Lung (tissue), 12 donors: ENCODE measurements around the gene THADA. TPM values are rescaled to one million over a fixed set of nuclear protein-coding genes. Genes with fewer than 3 reads are reported as not detected.

Experiments
- ATAC-seq: fragments of 200-7000 bp; cut with Tn5 transposase; one replicate; pipeline ENCODE4 v1.9.1; 2020; ENCODE audit warnings: moderate number of reproducible peaks; ENCODE audit not compliant: insufficient read depth, low FRiP score
- DNase-seq, 3 donors: peaks; one replicate each; pipeline ENCODE4 v3.0.0-alpha.2; 2013 to 2017
- H3K27ac ChIP-seq, 2 donors: one replicate each; pipeline ENCODE4 v1.5.1; 2013; ENCODE audit warnings: mild to moderate bottlenecking in 2 of 2, moderate library complexity in 2 of 2, control low read depth in 1 of 2, inconsistent platforms in 1 of 2, low read depth in 1 of 2, low read length in 1 of 2
- H3K27me3 ChIP-seq, 3 donors: one replicate each; pipeline ENCODE4 v1.5.1; 2013; ENCODE audit warnings: low read length in 2 of 3; ENCODE audit not compliant: control insufficient read depth in 3 of 3, insufficient read depth in 3 of 3
- H3K36me3 ChIP-seq, 4 donors: one replicate each; pipeline ENCODE4 v1.5.1; 2013; ENCODE audit warnings: low read length in 4 of 4, mild to moderate bottlenecking in 1 of 4, moderate library complexity in 1 of 4; ENCODE audit not compliant: control insufficient read depth in 4 of 4, insufficient read depth in 4 of 4
- H3K4me1 ChIP-seq, 5 donors: one replicate each; pipeline ENCODE4 v1.5.1; 2013; ENCODE audit warnings: low read length in 5 of 5, mild to moderate bottlenecking in 2 of 5, moderate library complexity in 1 of 5; ENCODE audit not compliant: control insufficient read depth in 5 of 5, insufficient read depth in 5 of 5
- H3K4me3 ChIP-seq: one replicate; pipeline ENCODE4 v1.5.1; 2013; ENCODE audit warnings: mild to moderate bottlenecking, control low read depth, moderate library complexity
- H3K9ac ChIP-seq, 2 donors: one replicate each; pipeline ENCODE4 v1.5.1; 2013; ENCODE audit warnings: low read length in 2 of 2, control low read depth in 1 of 2; ENCODE audit not compliant: insufficient read depth in 1 of 2
- H3K9me3 ChIP-seq, 4 donors: one replicate each; pipeline ENCODE4 v1.5.1; 2013; ENCODE audit warnings: low read length in 3 of 4, mild to moderate bottlenecking in 1 of 4, moderate library complexity in 1 of 4; ENCODE audit not compliant: control insufficient read depth in 4 of 4, insufficient read depth in 3 of 4
- CTCF ChIP-seq: IDR thresholded peaks from 2 replicates; pipeline ENCODE4 v1.5.1; 2012; ENCODE audit warnings: mild to moderate bottlenecking; ENCODE audit errors: control extremely low read depth, extremely low read depth
- WGBS, 2 donors: extraction: QIAGEN DNeasy Blood & Tissue Kit; methylation state at CpG; one replicate each; pipeline ENCODE4 v1.1.7; 2013; 5-methylcytosine and 5-hydroxymethylcytosine counted together
- polyA plus RNA-seq, 2 donors: library from polyadenylated mRNA; stranded (reverse); fragments of 200-250 nt; gene quantifications; one replicate each; pipeline ENCODE4 v1.2.1, GENCODE V29; 2013
- total RNA-seq, 2 donors: library from RNA; depleted of rRNA in 1 of 2; stranded (reverse); fragments of >200 nt in 1 of 2; gene quantifications; one replicate each; pipeline ENCODE4 v1.2.1, GENCODE V29; 2014 to 2021
- donor health status: control.
- donor health status: control.
- donor health status: Bipolar disorder and iron deficiency.
- donor health status: healthy.
- donor health status: DM: yes; HTN: yes; CAD: no.

The THADA gene
- total and polyA plus RNA-seq, 4 donors: 11.3 to 72.5 (median 25.2) TPM

GRCh38 chr2:43370146-43370545, 225.7 kb downstream of the THADA start:
- Histone ChIP-seq H3K36me3 (no peaks in the 10 kb centered on the region), H3K9ac (no peak overlapping the region), H3K27ac (no peak overlapping the region), H3K9me3 (no peaks in the 10 kb centered on the region), H3K4me3 (no peak overlapping the region), H3K4me1 (peaks cover 0 to 13% (median 10%) of the 10 kb centered on the region in 5 donors), H3K27me3 (no peaks in the 10 kb centered on the region)
- no peak for ATAC-seq
- no peak for DNase-seq
- 74 to 87% methylated on average over 4 of the region's 4 CpGs for WGBS, 2 donors
- no peak for TF ChIP-seq CTCF

GRCh38 chr2:43368483-43369385, 227.1 kb downstream of the THADA start:
- Histone ChIP-seq H3K9ac (no peak overlapping the region), H3K9me3 (no peaks in the 10 kb centered on the region)
- no peak for TF ChIP-seq CTCF

GRCh38 chr2:43367012-43367782, 228.6 kb downstream of the THADA start:
- ATAC-seq (no peak), DNase-seq (no peak)
- TF ChIP-seq CTCF: no peak
- Histone ChIP-seq H3K27me3 (no peaks in the 10 kb centered on the region), H3K9me3 (no peaks in the 10 kb centered on the region), H3K4me3 (no peak overlapping the region), H3K9ac (no peak overlapping the region), H3K27ac (no peak overlapping the region), H3K36me3 (no peaks in the 10 kb centered on the region), H3K4me1 (peaks cover 0 to 13% (median 7%) of the 10 kb centered on the region in 5 donors)
- WGBS, 2 donors: 90 to 96% methylated on average over 3 of the region's 3 CpGs

More at GRCh38 chr2:43368483-43369385, 227.1 kb downstream of the THADA start:
- Histone ChIP-seq H3K36me3 (no peaks in the 10 kb centered on the region), H3K4me3 (no peak overlapping the region), H3K4me1 (peaks cover 0 to 13% (median 10%) of the 10 kb centered on the region in 5 donors), H3K27me3 (no peaks in the 10 kb centered on the region), H3K27ac (no peak overlapping the region)
- WGBS, 2 donors: 75 to 76% methylated on average over 5 of the region's 5 CpGs
- ATAC-seq (no peak), DNase-seq (no peak)
